Stimulated activated CD4-positive, alpha-beta T cell treated with anti-CD3 and anti-CD28 coated beads, Interleukin-2, amount 100 ng/mL, for 48 hours (primary cell): ENCODE results near the gene SPHK2.

ENCODE experiments used
- DNase-seq, 2 donors: peaks; one replicate each; pipeline ENCODE4 v3.0.0-alpha.2; 2020

The SPHK2 gene

GRCh38 chr19:48606463-48607358 is 12.6 kb upstream of the SPHK2 start, which contains the start of gene SPACA4:
TSS of gene SPACA4 (plus strand) at chr19:48606742. CDS start at chr19:48606979, 237 bp downstream.
- DNase-seq: no peak

- DNase-seq: no peak
Measured at GRCh38 chr19:48607359-48607755, 11.9 kb upstream of the SPHK2 start.

- peak in 1 of 2 donors; percentile 43 for DNase-seq
Measured at GRCh38 chr19:48608798-48609263, 10.5 kb upstream of the SPHK2 start.

GRCh38 chr19:48609571-48610108 is 9.7 kb upstream of the SPHK2 start:
- DNase-seq: no peak

GRCh38 chr19:48611872-48612271 is 7.4 kb upstream of the SPHK2 start:
- no peak for DNase-seq

- DNase-seq: no peak
Measured at GRCh38 chr19:48613024-48613851, 6.1 kb upstream of the SPHK2 start.

- DNase-seq: no peak
Measured at GRCh38 chr19:48613852-48614435, 5.4 kb upstream of the SPHK2 start.

GRCh38 chr19:48614436-48615230 is 4.7 kb upstream of the SPHK2 start, which contains the start of gene FAM83E:
TSS of gene FAM83E (minus strand) at chr19:48615076. CDS start at chr19:48613372, 1,704 bp downstream.
- DNase-seq: no peak

- DNase-seq: no peak
Measured at GRCh38 chr19:48615231-48616040, 3.9 kb upstream of the SPHK2 start.

GRCh38 chr19:48616041-48616436 is 3.3 kb upstream of the SPHK2 start:
- DNase-seq: no peak

- no peak for DNase-seq
Measured at GRCh38 chr19:48616491-48617056, 2.7 kb upstream of the SPHK2 start.

GRCh38 chr19:48617146-48617937 is 2.0 kb upstream of the SPHK2 start:
- DNase-seq: no peak

- DNase-seq: no peak
Measured at GRCh38 chr19:48618278-48618915, 909 bp upstream of the SPHK2 start.

GRCh38 chr19:48619692-48620585 is 633 bp downstream of the SPHK2 start:
- DNase-seq: no peak

- DNase-seq: no peak
Measured at GRCh38 chr19:48623556-48624066, 4.3 kb downstream of the SPHK2 start.

GRCh38 chr19:48624067-48624594 is 4.8 kb downstream of the SPHK2 start:
- DNase-seq: peak; percentile 96 to 98
